Smooth muscle cell (in vitro differentiated cells): Measurements from ENCODE around the gene TNS2. TPM values are rescaled to one million over a fixed set of nuclear protein-coding genes. Genes with fewer than 3 reads are reported as not detected.

Experiments
- DNase-seq: peaks from one replicate; lab custom pipeline; 2025; ENCODE audit not compliant: unreplicated experiment; lab: John Stamatoyannopoulos, UW
- H2AFZ ChIP-seq: fragments of 200-600 bp; sonication (generic); 2 replicates; pipeline ENCODE4 v1.6.0; 2016; ENCODE audit warnings: antibody characterized with exemption, low read depth, mild to moderate bottlenecking
- H3F3A ChIP-seq: fragments of 200-600 bp; sonication (generic); 2 replicates; pipeline ENCODE4 v1.6.0; 2017; ENCODE audit warnings: antibody characterized with exemption, low read depth
- H3K27ac ChIP-seq: fragments of 200-600 bp; sonication (generic); 2 replicates; pipeline ENCODE4 v1.5.1; 2016; ENCODE audit warnings: low read depth, mild to moderate bottlenecking
- H3K27me3 ChIP-seq: fragments of 200-600 bp; sonication (generic); 2 replicates; pipeline ENCODE4 v1.6.1; 2016; ENCODE audit warnings: low read depth, mild to moderate bottlenecking
- H3K36me3 ChIP-seq: fragments of 200-600 bp; sonication (generic); 2 replicates; pipeline ENCODE4 v1.5.1; 2016; ENCODE audit warnings: low read depth
- H3K4me1 ChIP-seq: fragments of 200-600 bp; sonication (generic); 2 replicates; pipeline ENCODE4 v1.5.1; 2016; ENCODE audit warnings: low read depth
- H3K4me2 ChIP-seq: fragments of 200-600 bp; sonication (generic); 2 replicates; pipeline ENCODE4 v1.6.0; 2016; ENCODE audit warnings: mild to moderate bottlenecking
- H3K4me3 ChIP-seq: fragments of 200-600 bp; sonication (generic); 2 replicates; pipeline ENCODE4 v1.5.1; 2016; ENCODE audit warnings: mild to moderate bottlenecking
- H3K79me2 ChIP-seq: fragments of 200-600 bp; sonication (generic); 2 replicates; pipeline ENCODE4 v1.6.0; 2016; ENCODE audit warnings: low read depth, mild to moderate bottlenecking
- H3K9ac ChIP-seq: fragments of 200-600 bp; sonication (generic); 2 replicates; pipeline ENCODE4 v1.6.0; 2016; ENCODE audit warnings: low read depth
- H3K9me3 ChIP-seq: fragments of 200-600 bp; sonication (generic); replicated peaks from 2 replicates; pipeline ENCODE4 v1.5.1; 2016; ENCODE audit warnings: low read depth
- H4K20me1 ChIP-seq: fragments of 200-600 bp; sonication (generic); 2 replicates; pipeline ENCODE4 v1.6.0; 2016; ENCODE audit warnings: low read depth
- CTCF ChIP-seq: fragments of 200-600 bp; sonication (generic); IDR thresholded peaks from 2 replicates; pipeline ENCODE4 v1.5.1; 2017; ENCODE audit warnings: borderline replicate concordance, mild to moderate bottlenecking, antibody characterized with exemption; ENCODE audit not compliant: insufficient read depth, poor library complexity, severe bottlenecking
- WGBS: methylation state at CpG from one replicate; pipeline ENCODE4 v1.1.7; 2016; ENCODE audit warnings: low lambda C conversion rate; 5-methylcytosine and 5-hydroxymethylcytosine counted together
- polyA plus RNA-seq: library from polyadenylated mRNA; unstranded; fragments of >200 nt; fragmentation: Nextera tagmentation; extraction: Ambion mirVana; gene quantifications from 2 replicates; pipeline ENCODE4 v1.2.1, GENCODE V29; 2016
- total RNA-seq: library from RNA; depleted of rRNA; stranded (reverse); fragments of >200 nt; gene quantifications from 2 replicates; pipeline ENCODE4 v1.2.3, GENCODE V29; 2014

The TNS2 gene
- total and polyA plus RNA-seq, 2 experiments from 2014 or later = 9.3 to 17.4 TPM

DNA sequence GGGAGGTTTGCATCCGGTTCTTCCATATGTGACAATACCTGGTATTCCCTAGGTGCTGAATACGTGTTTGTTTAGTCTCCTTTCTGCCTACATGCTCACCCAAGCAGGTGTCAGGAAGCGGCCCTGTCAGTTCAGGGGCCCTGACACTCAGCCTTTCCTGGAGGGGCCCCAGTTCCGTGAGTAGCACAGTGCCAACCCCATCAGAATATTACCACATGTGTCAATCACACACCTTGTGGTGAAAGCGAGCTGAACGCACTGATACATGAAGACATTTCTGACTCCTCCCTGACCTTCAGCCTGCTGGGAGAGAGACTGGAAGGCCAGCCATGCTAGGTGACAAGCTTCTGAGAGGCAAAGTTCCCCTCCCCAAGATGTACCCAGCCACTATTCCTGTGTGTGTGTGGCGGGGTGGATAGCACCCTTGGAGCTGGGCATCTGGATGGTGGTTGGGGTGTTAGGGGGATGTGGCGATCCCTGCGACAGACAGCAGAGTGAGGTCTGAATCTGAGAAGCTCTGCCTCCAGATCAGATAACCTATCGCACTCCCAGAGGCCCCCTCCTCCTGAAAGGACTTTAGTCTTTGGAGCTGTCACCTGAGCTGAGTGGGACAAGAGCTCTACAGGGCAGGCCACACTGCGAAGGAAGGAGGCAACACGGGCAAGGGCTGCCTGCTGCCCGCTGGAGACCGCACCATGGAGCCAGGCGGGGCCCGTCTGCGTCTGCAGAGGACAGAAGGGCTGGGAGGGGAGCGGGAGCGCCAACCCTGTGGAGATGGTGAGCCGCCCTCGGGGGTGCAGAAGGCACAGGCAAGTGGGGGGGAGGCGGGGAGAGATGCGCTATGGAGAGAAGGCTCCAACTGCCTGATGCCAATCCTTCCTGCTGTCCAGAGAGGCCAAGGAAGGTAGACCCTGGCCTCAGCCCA, 53.3 kb downstream of the TNS2 start, which contains the start of gene SOAT2:
Gene SOAT2, plus strand, starts transcription at position 604 of the 925 bp plus-strand sequence. Its CDS starts 92 bp downstream, at position 696.
- Histone ChIP-seq H3K4me2 (no peak within 1 kb of the TSS), H3K36me3 (no peaks in the 10 kb centered on the region), H4K20me1 (no peaks in the 10 kb centered on the region), H3F3A (peaks cover 3% of the 10 kb centered on the region), H3K27me3 (no peaks in the 10 kb centered on the region), H3K4me3 (no peak within 1 kb of the TSS), H3K9ac (no peak within 1 kb of the TSS), H3K27ac (no peak within 1 kb of the TSS), H3K79me2 (no peaks in the 10 kb centered on the region), H2AFZ (no peak within 1 kb of the TSS), H3K9me3 (no peaks in the 10 kb centered on the region), H3K4me1 (peaks cover 8% of the 10 kb centered on the region)
- WGBS = 87% methylated on average over 19 of the region's 23 CpGs
- TF ChIP-seq CTCF = no peak
- DNase-seq = no peak

- H3K36me3 ChIP-seq = no peaks in the 10 kb centered on the region
- no peak overlapping the region for H3K27ac ChIP-seq
- H3K4me1 ChIP-seq = peaks cover under 1% of the 10 kb centered on the region
- H3F3A ChIP-seq = no peaks in the 10 kb centered on the region
- H3K27me3 ChIP-seq = no peaks in the 10 kb centered on the region
- H2AFZ ChIP-seq = no peak overlapping the region
- DNase-seq = no peak
- H3K4me3 ChIP-seq = no peak overlapping the region
- no peaks in the 10 kb centered on the region for H3K9me3 ChIP-seq
- H3K4me2 ChIP-seq = no peak overlapping the region
- H4K20me1 ChIP-seq = no peaks in the 10 kb centered on the region
- no peak overlapping the region for H3K9ac ChIP-seq
- 84% methylated on average over 3 of the region's 3 CpGs for WGBS
- TF ChIP-seq CTCF = no peak
- H3K79me2 ChIP-seq = no peaks in the 10 kb centered on the region
These were observed 54.0 kb downstream of the TNS2 start for GRCh38 chr12:53103860-53104305.

DNA sequence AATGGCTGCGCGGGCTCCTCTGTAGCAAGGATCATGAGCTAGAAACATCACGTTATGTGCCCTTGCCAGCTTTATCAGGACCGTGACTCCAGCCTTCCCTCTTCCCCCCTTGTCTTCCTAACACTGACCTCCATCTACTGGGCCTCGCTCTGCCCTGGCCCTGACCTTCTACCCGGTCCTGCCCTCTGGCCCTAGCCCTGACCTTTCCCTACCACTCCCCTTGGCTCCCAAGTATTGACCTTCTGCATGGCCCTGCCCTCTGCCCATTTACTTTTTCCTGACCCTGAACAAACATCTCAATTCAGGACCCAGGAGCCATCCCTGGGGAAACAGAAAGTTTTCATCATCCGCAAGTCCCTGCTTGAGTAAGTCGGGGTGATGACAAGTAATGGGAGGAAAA, 55.4 kb downstream of the TNS2 start:
- WGBS = 93% methylated on average over 8 of the region's 8 CpGs

More for the DNA sequence above, 55.4 kb downstream of the TNS2 start:
- no peak overlapping the region for H3K27ac ChIP-seq
- no peaks in the 10 kb centered on the region for H3K36me3 ChIP-seq
- no peak for TF ChIP-seq CTCF
- H3K9me3 ChIP-seq = no peaks in the 10 kb centered on the region
- no peaks in the 10 kb centered on the region for H3K4me1 ChIP-seq
- no peak for DNase-seq
- no peak overlapping the region for H3K4me2 ChIP-seq
- no peaks in the 10 kb centered on the region for H3F3A ChIP-seq
- no peaks in the 10 kb centered on the region for H3K79me2 ChIP-seq
- H4K20me1 ChIP-seq = no peaks in the 10 kb centered on the region
- no peak overlapping the region for H3K9ac ChIP-seq
- no peak overlapping the region for H2AFZ ChIP-seq
- H3K4me3 ChIP-seq = no peak overlapping the region
- no peaks in the 10 kb centered on the region for H3K27me3 ChIP-seq
